ENCODE data around the gene CMPK2.

- TF ChIP-seq POLR2AphosphoS5 (IDR thresholded peaks at IDR 0.05), result no peak
- TF ChIP-seq EP300 (IDR thresholded peaks at IDR 0.05), result no peak
- TF ChIP-seq CTCF (IDR thresholded peaks at IDR 0.05), result no peak
- no peak for TF ChIP-seq POLR2A (IDR thresholded peaks at IDR 0.05)
Measured at GRCh38 chr2:6911721-6912120, 46.0 kb upstream of the CMPK2 start.

All from sigmoid colon (tissue), 4 donors.